ENCODE measurements around the gene CTSO. TPM values are rescaled to one million over a fixed set of nuclear protein-coding genes. Genes with fewer than 3 reads are reported as not detected.

Gene CTSO
- total RNA-seq, 1 donor from 2014 or later, result 7.5 TPM

- intact Hi-C loops (cut with DNase I), result no loop called here
- Histone ChIP-seq H3K9me3 (no peaks in the 10 kb centered on the region), H3K4me1 (no peaks in the 10 kb centered on the region), H3K27me3 (no peaks in the 10 kb centered on the region), H3K36me3 (peaks cover 0 to 27% of the 10 kb centered on the region in 2 donors), H3K4me3 (no peak overlapping the region), H3K27ac (no peak overlapping the region)
- DNase-seq (ENCODE audit: low spot score in 2 of 2), result no peak
- TF ChIP-seq CTCF (IDR thresholded peaks at IDR 0.05), result no peak
Measured at GRCh38 chr4:155931634-155932033, 22.0 kb downstream of the CTSO start.

GRCh38 chr4:155930330-155930729 is 23.3 kb downstream of the CTSO start:
- DNase-seq (ENCODE audit: low spot score in 2 of 2), result no peak
- Histone ChIP-seq H3K9me3 (no peaks in the 10 kb centered on the region), H3K4me3 (no peak overlapping the region), H3K4me1 (no peaks in the 10 kb centered on the region), H3K27ac (no peak overlapping the region), H3K27me3 (no peaks in the 10 kb centered on the region), H3K36me3 (peaks cover 0 to 23% of the 10 kb centered on the region in 2 donors)
- intact Hi-C loops (cut with DNase I), result no loop called here
- no peak for TF ChIP-seq CTCF (IDR thresholded peaks at IDR 0.05)

GRCh38 chr4:155929833-155930232 is 23.8 kb downstream of the CTSO start:
- intact Hi-C loops (cut with DNase I), result no loop called here
- H3K9me3 ChIP-seq, result no peaks in the 10 kb centered on the region
- H3K27ac ChIP-seq, result no peak overlapping the region
- H3K36me3 ChIP-seq, result peaks cover under 1 to 20% of the 10 kb centered on the region in 2 donors
- no peaks in the 10 kb centered on the region for H3K4me1 ChIP-seq
- H3K4me3 ChIP-seq, result no peak overlapping the region
- H3K27me3 ChIP-seq, result no peaks in the 10 kb centered on the region
- DNase-seq (ENCODE audit: low spot score in 2 of 2), result no peak
- no peak for TF ChIP-seq CTCF (IDR thresholded peaks at IDR 0.05)

DNA sequence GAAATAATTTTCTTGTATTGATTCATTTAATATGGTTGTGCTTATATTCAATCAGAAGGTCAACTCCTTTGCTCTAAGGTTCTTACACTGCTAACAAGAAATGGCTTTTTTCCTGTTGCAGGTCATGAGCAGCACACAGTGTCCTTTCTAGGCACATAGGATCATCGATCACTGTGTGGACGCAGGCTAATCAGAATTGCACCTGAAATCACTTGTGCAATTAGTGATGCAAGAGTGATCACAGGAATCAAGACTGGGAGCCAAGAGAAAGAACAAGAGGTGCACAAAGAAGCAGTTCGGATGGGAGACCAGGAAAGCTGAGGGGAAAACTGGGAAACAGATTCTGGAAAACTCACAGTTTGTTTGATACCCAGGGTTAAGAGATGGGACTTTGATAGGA is 29.0 kb downstream of the CTSO start:
- H3K4me3 ChIP-seq, result no peak overlapping the region
- TF ChIP-seq CTCF (IDR thresholded peaks at IDR 0.05), result no peak
- DNase-seq (ENCODE audit: low spot score in 2 of 2), result no peak
- H3K27me3 ChIP-seq, result no peaks in the 10 kb centered on the region
- no peak overlapping the region for H3K27ac ChIP-seq
- H3K36me3 ChIP-seq, result peaks cover 4 to 16% of the 10 kb centered on the region in 2 donors
- no peaks in the 10 kb centered on the region for H3K4me1 ChIP-seq
- intact Hi-C loops (cut with DNase I), result no loop called here
- no peaks in the 10 kb centered on the region for H3K9me3 ChIP-seq

DNA sequence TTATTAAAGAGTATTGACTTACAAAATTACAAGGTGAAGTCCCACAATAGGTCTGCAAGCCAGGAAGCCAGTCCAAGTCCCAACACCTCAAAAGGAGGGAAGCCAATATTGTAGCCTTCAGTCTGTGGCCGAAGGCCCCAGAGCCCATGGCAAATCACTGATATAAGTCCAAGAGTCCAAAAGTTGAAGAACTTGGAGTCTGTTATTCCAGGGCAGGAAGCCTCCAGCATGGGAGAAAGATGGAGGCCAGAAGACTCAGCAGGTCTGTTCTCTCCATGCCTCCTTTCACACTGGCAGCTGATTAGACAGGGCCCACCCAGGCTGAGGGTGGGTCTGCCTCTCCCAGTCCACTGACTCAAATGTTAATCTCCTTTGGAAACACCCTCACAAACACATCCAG is 32.1 kb downstream of the CTSO start:
- Histone ChIP-seq H3K9me3 (no peaks in the 10 kb centered on the region), H3K27ac (no peak overlapping the region), H3K36me3 (peaks cover 0 to 4% of the 10 kb centered on the region in 2 donors), H3K27me3 (no peaks in the 10 kb centered on the region), H3K4me3 (no peak overlapping the region), H3K4me1 (no peaks in the 10 kb centered on the region)
- no peak for DNase-seq (ENCODE audit: low spot score in 2 of 2)
- TF ChIP-seq CTCF (IDR thresholded peaks at IDR 0.05), result no peak
- intact Hi-C loops (cut with DNase I), result no loop called here

GRCh38 chr4:155914782-155915181 is 38.9 kb downstream of the CTSO start:
- no peak overlapping the region for H3K27ac ChIP-seq
- no peaks in the 10 kb centered on the region for H3K4me1 ChIP-seq
- DNase-seq (ENCODE audit: low spot score in 2 of 2), result no peak
- TF ChIP-seq CTCF (IDR thresholded peaks at IDR 0.05), result no peak
- H3K4me3 ChIP-seq, result no peak overlapping the region
- intact Hi-C loops (cut with DNase I), result no loop called here
- no peaks in the 10 kb centered on the region for H3K9me3 ChIP-seq
- H3K27me3 ChIP-seq, result no peaks in the 10 kb centered on the region
- no peaks in the 10 kb centered on the region for H3K36me3 ChIP-seq

Data from ascending aorta (tissue), 2 donors.